Measurements from ENCODE around the gene KIF1A.

Gene KIF1A

GRCh38 chr2:240794178-240794721, 25.8 kb downstream of the KIF1A start:
- CTCF ChIA-PET, result interaction anchor here (0.6 kb wide), 1 partner anchor 227 kb away, joined by 3 read pairs; no protein-coding TSS in a partner anchor

GRCh38 chr2:240793313-240794177, 26.5 kb downstream of the KIF1A start:
- ChIA-PET POLR2A (ENCODE audit: low non-redundant PET) (no interaction called here), CTCF (no interaction called here)
- DNase-seq (ENCODE audit: low spot score), result no peak
- H3K27ac ChIP-seq, result no peak overlapping the region
- TF ChIP-seq CTCF (conservative IDR thresholded peaks at IDR 0.05; ENCODE audit: low read depth), result no peak

More at GRCh38 chr2:240794178-240794721, 25.8 kb downstream of the KIF1A start:
- POLR2A ChIA-PET (ENCODE audit: low non-redundant PET), result no interaction called here
- no peak overlapping the region for H3K27ac ChIP-seq
- DNase-seq (ENCODE audit: low spot score), result no peak
- TF ChIP-seq CTCF (conservative IDR thresholded peaks at IDR 0.05; ENCODE audit: low read depth), result no peak

GRCh38 chr2:240792629-240793312, 27.2 kb downstream of the KIF1A start:
- POLR2A ChIA-PET (ENCODE audit: low non-redundant PET), result no interaction called here
- CTCF ChIA-PET, result no interaction called here
- no peak for TF ChIP-seq CTCF (conservative IDR thresholded peaks at IDR 0.05; ENCODE audit: low read depth)
- DNase-seq (ENCODE audit: low spot score), result no peak
- H3K27ac ChIP-seq, result no peak overlapping the region

- POLR2A ChIA-PET (ENCODE audit: low non-redundant PET), result no interaction called here
- TF ChIP-seq CTCF (conservative IDR thresholded peaks at IDR 0.05; ENCODE audit: low read depth), result no peak
- no peak overlapping the region for H3K27ac ChIP-seq
- no peak for DNase-seq (ENCODE audit: low spot score)
- CTCF ChIA-PET, result no interaction called here
Measured at GRCh38 chr2:240791821-240792628, 28.0 kb downstream of the KIF1A start.

- DNase-seq (ENCODE audit: low spot score), result no peak
- H3K27ac ChIP-seq, result no peak overlapping the region
- no peak for TF ChIP-seq CTCF (conservative IDR thresholded peaks at IDR 0.05; ENCODE audit: low read depth)
- POLR2A ChIA-PET (ENCODE audit: low non-redundant PET), result no interaction called here
- CTCF ChIA-PET, result no interaction called here
Measured at GRCh38 chr2:240791221-240791800, 28.7 kb downstream of the KIF1A start.
